GM18907 (cell line): ENCODE data around the gene SERINC2.
"Not testable (repeated sequence)": the region's sequence is repeated elsewhere in the genome, so short reads cannot be mapped to it uniquely, and the experiment has no call there.

Experiments
- ATAC-seq: cut with Tn5 transposase; IDR thresholded peaks from one replicate; pipeline ENCODE4 v1.9.1; 2021; ENCODE audit warnings: mild to moderate bottlenecking, moderate library complexity; ENCODE audit not compliant: unreplicated experiment

Gene SERINC2

DNA sequence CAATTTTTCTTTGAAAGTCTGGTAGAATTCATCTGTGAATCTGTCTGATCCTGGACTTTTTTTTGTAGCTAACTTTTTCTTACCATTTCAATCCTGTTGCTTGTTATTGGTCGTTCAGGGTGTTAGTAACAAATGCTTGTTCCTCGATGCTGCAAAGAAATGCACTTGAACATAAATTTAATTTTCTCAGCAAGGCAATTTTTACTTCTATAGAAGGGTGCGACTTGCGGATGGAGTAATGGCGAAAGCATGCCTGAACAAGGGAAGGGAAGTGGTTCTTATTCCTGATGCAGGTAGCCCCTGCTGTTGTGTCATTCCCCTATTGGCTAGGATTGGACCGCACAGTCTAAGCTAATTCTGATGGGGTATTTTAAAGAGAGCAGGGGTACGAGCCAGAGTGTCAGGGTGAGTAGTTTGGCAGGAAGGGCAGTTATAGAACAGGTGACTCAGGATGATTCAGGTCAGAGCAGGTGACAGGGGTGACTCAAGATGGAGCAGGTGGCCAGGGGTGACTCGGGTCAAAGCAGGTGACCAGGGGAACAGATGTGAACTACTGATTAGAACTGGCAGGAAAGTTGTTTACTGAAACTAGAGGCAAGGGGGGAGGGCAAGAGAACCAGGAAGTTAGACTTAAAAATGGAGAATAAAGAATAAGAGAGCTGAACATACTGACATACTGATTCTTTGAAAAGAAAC lies 40.5 kb downstream of the SERINC2 start:
- no peak for ATAC-seq

DNA sequence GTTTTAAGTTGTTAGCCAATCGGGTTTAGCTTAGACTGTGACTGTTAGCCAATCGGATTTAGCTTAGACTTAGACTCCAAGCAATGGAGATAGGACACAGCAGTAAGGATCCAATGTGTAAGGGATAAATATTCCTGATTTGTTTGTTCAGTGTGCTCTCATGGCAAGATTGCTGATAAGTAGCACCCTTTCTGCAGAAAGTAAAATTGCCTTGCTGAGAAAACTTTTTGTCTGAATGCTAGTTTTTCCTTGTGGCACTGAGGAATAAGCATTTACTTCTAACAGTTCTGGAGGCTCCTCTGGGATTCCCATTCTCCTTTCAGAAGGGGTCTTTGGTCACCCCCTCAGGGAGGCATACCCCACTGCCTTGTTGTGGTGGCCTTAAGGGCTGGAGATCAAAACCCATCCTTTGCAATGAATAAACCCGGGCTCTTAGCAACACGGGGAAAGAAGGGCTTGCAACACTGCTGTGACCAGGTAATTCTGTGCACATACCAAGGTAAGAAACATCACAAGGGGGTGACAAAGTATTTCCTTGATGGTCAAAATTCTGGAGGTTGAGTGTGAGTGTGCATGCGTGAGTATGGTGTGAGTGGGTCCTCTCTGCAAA lies 45.4 kb downstream of the SERINC2 start:
- no peak for ATAC-seq

- no peak for ATAC-seq
Observed at GRCh38 chr1:31460027-31460426, 47.0 kb downstream of the SERINC2 start.

DNA sequence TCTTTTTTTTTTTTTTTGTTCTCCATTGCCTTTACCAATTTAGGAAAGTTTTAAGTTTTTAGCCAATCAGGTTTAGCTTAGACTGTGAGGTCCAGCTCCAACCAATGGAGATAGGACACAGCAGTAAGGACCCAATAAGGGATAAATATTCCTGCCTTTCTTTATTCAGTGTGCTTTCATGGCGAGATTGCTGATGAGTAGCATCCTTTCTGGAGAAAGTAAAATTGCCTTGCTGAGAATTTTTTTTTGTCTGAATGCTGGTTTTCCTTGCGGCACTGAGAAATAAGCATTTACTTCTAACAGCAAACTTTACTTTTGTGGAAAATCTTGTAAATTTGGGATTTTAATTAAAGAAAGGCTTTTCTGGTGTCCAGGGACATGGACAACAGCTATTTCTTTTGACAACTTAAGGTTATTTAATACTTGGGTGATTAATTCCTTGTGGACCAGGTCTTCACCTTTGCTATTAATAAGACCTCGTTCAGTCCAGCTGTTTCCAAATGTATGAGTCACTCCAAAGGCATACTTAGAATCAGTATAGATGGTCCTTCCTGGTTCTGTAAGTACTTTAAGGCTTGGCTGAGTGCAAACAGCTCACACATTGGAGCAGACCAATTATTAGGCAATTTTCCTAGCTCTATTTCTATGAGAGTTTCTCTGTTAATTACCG lies 54.1 kb downstream of the SERINC2 start:
- no peak for ATAC-seq

GRCh38 chr1:31470794-31471315 lies 57.8 kb downstream of the SERINC2 start:
- ATAC-seq = no peak

DNA sequence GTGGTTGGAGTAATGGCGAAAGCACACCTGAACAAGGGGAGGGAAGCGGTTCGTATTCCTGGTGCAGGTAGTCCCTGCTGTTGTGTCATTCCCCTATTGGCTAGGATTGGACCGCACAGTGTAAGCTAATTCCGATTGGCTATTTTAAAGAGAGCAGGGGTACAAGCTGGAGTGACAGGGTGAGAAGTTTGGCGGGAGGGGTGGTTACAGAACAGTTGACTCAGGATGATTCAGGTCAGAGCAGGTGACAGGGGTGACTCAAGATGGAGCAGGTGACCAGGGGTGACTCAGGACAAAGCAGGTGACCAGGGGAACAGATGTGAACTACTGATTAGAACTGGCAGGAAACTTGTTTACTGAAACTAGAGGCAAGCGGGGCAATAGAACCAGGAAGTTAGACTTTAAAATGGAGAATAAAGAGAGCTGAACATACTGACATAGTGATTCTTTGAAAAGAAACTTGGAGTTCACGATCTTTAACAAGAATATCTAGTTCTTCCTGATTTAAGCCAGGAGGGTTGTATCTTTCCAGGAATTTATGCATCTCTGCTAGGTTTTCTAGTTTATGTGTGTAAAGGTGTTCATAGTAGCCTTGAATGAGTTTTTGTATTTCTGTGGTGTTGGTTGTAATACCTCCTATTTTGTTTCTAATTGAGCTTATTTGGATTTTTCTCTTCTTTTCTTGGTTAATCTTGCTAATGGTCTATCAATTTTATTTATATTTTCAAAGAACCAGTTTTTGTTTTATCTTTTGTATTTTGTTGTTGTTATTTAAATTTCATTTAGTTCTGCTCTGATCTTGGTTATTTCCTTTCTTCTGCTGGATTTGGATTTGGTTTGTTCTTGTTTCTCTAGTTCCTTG lies 58.7 kb downstream of the SERINC2 start:
- ATAC-seq = not testable (repeated sequence)

DNA sequence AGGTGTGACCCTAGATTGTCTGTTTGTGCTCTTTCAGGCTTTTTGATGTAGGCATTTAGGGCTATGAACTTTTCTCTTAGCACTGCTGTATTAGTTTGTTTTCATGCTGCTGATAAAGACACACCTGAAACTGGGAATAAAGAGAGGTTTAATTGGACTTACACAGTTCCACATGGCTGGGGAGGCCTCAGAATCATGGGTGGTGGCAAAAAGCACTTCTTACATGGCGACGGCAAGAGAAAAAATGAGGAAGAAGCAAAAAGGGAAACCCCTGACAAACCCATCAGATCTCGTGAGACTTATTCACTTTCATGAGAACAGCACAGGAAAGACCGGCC lies 59.3 kb downstream of the SERINC2 start:
- not testable (repeated sequence) for ATAC-seq

DNA sequence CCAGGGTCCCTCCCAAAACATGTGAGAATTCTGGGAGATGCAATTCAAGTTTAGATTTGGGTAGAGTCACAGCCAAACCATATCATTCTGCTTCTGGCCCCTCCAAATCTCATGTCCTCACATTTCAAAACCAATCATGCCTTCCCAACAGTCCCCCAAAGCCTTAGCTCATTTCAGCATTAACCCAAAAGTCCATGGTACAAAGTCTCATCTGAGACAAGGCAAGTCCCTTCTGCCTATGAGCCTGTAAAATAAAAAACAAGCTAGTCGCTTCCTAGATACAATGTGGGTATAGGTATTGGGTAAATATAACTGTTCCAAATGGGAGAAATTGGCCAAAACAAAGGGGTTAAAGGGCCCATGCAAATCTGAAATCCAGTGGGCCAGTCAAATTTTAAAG lies 59.7 kb downstream of the SERINC2 start:
- ATAC-seq = not testable (repeated sequence)

DNA sequence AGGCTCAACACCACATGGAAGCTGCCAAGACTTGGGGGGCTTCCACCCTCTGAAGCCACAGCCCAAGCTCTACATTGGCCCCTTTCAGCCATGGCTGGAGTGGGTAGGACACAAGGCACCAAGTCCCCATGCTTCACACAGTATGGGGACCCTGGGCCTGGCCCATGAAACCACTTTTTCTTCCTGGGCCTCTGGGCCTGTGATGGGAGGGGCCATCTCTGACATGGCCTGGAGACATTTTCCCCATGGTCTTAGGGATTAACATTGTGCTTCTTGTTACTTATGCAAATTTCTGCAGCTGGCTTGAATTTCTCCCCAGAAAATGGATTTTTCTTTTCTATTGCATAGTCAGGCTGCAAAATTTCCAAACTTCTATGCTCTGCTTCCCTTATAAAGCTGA lies 60.5 kb downstream of the SERINC2 start:
- not testable (repeated sequence) for ATAC-seq

DNA sequence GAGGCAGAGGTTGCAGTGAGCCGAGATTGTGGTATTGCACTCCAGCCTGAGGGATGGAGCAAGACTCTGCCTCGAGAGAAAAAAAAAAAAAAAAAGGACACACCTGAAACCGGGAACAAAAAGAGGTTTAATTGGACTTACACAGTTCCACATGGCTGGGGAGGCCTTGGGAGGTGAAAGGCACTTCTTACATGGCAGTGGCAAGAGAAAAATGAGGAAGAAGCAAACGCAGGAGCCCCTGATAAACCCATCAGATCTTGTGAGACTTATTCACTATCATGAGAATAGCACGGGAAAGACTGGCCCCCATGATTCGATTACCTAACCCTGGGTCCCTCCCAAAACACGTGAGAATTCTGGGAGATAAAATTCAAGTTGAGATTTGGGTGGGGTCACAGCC lies 61.6 kb downstream of the SERINC2 start:
- not testable (repeated sequence) for ATAC-seq

DNA sequence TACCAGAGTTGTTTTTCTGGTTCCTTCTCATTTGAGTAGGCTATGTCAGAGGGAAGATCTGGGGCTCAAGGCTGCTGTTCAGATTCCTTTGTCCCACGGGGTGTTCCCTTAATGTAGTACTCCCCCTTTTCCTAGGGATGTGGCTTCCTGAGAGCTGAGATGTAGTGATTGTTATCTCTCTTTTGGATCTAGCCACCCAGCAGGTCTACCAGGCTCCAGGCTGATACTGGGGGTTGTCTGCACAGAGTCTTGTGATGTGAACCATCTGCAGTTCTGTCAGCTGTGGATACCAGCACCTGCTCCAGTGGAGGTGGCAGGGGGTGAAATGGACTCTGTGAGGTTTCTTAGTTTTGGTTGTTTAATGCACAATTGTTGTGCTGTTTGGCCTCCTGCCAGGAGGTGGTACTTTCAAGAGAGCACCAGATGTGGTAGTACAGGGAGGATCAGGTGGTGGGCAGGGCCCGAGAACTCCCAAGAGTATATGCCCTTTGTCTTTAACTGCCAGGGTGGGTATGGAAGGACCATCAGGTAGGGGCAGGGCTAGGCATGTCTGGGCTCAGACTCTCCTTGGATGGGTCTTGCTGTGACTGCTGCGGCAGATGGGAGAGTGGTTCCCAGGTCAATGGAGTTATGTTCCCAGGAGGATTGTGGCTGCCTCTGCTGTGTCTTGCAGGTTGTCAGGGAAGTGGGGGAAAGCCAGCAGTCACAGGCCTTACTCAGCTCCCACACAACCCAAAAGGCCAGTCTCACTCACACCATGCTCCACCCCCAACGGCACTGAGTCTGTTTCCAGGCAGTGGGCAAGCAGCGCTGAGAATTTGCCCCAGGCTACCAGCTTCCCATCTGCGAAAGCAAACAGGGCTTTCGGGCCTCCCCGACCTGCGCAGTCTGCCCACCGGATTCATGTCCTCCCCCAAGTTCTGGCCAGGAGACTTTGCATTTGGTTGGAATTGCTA lies 64.2 kb downstream of the SERINC2 start:
- peak; percentile 80 for ATAC-seq

DNA sequence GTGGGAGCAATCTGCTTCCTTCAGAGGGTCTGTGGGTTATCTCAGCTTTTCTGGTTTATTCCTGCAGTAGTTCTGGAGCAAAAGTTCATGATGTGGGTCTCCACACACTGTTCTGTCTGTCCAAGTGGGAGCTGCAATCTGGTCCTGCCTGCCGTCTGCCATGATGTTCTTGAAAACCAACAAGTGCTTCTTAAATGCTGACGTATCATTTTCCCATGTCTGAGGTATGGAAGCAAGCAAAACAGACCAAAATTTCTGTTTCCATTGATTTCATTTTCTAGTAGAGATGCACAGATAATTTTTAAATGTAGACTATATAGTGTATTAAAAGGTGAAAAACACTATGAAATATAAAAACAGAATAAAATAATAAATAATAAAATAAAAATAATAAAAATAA lies 65.2 kb downstream of the SERINC2 start:
- no peak for ATAC-seq

DNA sequence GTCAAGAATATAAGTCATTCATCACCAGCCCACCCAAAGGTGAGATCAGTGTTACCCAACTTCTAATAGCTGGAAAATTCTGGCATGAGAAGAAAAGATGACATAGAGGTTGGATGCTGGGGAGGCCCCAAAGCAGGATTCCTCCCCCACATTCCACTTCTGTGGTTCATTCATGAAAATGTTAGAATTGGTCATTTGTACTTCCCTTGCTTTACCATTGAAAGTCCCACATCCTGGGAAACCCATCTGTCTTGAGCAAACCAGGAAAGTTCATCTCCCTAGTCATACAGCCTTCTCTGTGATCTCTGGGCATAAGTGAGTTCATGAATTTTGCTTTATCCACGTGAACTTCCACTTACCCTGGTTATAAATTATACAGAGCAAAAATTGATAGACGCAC lies 66.8 kb downstream of the SERINC2 start:
- no peak for ATAC-seq

DNA sequence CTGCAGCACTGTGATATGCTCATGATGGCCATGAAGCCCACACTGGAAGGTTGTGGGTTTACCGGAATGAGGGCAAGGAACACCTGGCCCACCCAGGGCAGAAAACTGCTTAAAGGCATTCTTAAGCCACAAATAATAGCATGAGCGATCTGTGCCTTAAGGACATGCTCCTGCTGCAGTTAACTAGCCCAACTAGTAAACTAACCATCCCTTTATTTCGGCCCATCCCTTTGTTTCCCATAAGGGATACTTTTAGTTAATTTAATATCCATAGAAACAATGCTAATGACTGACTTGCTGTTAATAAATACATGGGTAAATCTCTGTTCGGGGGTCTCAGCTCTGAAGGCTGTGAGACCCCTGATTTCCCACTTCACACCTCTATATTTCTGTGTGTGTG lies 67.4 kb downstream of the SERINC2 start:
- not testable (repeated sequence) for ATAC-seq

DNA sequence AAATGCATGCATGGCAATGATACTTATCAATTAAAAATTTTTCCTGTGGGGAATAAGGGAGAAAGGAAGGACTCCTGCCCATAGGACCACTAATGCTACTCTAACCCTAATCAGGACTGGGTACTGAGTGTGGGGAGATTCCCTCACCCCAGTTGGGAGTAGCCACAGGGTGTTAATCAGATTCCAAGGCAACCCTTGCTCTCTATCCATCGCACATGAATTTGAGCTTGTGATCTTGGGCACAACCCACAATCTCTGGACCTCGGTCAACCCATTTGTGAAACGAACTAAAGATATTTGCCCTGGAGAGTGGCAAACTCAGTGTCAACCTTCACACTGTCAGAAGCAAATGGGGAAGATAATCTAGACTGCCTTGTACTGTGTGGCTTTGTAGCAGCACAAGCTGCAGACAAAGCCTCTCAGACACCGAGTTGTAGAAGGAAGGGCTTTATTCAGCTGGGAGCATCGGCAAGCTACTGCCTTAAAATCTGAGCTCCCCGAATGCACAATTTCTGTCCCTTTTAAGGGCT lies 69.5 kb downstream of the SERINC2 start:
- ATAC-seq = peak; percentile 40

- peak; percentile 77 for ATAC-seq
Observed at GRCh38 chr1:31483012-31483946, 70.3 kb downstream of the SERINC2 start.
